Activated CD4-positive, alpha-beta T cell treated with anti-CD3 and anti-CD28 coated beads, Interleukin-2, amount 50 U/mL, for 4 hours (primary cell): ENCODE results near the gene GLYATL3.
"Not testable (repeated sequence)": the region's sequence is repeated elsewhere in the genome, so short reads cannot be mapped to it uniquely, and the experiment has no call there.

Experiments used
- DNase-seq, 2 experiments: peaks; one replicate each; pipeline ENCODE4 v3.0.0-alpha.2; 2020

Gene GLYATL3

GRCh38 chr6:49499623-49500022 is at the start of gene GLYATL3:
GLYATL3 (plus strand) TSS chr6:49499923; CDS start chr6:49511991, 12,068 bp downstream.
- DNase-seq = no peak

- DNase-seq = no peak
Observed at GRCh38 chr6:49453221-49453620, 46.5 kb upstream of the GLYATL3 start.

- no peak for DNase-seq
Observed at GRCh38 chr6:49454787-49455709, 44.7 kb upstream of the GLYATL3 start.

DNA sequence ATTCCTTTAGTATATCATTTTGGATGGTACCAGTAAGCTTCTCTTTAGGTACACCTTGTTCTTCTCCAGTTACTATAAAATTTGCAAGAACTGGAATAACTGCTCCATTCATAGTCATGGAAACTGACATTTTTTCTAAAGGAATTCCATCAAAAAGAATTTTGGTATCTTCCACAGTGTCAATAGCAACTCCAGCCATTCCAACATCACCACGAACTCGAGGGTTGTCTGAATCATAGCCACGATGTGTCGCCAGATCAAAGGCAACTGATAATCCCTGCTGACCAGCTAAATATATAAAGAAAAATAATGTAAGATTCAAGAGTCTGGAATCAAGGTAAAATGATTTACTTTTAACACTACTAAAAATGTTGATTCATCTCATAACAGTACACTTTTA is 42.0 kb upstream of the GLYATL3 start:
- no peak for DNase-seq

DNA sequence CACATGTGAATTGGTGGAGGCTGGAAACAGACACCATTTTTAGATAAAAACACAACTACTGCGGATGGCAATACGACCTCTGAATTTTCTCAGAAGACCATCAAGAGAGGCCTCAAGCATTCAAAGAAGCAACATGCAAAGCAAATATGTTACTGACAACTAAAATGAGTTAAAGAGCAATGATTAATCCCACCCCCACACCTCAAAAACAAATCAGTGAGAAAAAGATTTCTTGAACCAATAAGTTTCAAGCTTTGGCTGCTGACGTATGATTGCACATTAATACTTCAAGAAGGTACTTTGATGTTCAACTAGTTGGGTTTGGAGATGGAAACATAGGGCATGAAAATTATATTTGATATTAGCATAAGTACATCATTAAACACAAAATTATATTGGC is 37.7 kb upstream of the GLYATL3 start:
- DNase-seq = no peak

DNA sequence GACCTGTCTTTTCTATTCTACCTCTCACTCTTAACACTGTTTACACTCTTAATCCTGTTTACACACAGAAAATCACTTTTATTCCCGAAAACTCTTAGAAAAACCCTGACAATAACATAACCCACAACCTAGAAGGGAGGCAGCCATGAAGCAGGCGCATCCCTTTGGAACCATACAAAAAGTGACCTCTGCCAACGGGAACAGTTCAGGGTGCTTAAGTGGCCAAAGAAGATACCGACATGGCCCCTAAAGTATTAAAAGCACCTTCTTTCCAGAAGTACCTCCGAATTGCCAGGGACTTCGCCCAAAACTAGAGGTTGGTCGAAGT is 37.2 kb upstream of the GLYATL3 start:
- DNase-seq = no peak

GRCh38 chr6:49462927-49463611 is 36.7 kb upstream of the GLYATL3 start, which contains the start of the genes CENPQ and MMUT:
CENPQ (plus strand) TSS chr6:49463370; CDS start chr6:49470177, 6,807 bp downstream.
MMUT (minus strand) TSS chr6:49463253; CDS start chr6:49459466, 3,787 bp downstream.
- DNase-seq = peak; percentile 88 to 90

DNA sequence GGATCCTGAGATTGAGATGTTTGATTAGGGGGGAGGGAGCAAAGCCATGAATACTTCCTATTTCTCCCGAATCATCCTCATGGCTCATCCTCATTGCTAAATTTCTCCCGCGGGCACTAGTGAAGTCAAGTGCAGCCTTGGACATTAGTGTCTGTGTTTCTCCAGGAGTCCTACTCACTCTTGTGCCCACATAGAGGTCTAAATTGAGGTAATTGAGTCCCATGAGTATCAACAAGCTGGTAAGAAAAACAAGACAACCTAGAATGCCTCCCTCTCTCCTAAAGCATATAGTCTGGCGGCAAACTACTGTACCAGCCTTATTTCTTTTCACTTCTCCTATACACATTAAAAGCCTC is 36.1 kb upstream of the GLYATL3 start:
- DNase-seq = no peak

DNA sequence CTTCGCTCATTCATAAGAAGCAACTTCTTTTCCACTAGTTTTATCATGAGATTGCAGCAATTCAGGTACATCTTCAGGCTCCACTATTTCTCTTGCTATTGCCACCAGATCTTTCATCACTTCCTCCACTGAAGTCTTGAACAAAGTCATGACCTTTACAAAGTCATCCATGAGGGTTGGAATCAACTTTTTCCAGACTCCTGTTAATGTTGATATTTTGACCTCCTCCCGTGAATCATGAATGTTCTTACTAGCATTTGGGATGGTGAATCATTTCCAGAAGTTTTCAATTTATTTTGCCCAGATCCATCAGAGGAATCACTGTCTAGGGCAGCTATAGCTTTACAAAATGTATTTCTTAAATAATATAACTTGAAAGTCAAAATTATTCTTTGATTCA is 35.0 kb upstream of the GLYATL3 start:
- no peak for DNase-seq

DNA sequence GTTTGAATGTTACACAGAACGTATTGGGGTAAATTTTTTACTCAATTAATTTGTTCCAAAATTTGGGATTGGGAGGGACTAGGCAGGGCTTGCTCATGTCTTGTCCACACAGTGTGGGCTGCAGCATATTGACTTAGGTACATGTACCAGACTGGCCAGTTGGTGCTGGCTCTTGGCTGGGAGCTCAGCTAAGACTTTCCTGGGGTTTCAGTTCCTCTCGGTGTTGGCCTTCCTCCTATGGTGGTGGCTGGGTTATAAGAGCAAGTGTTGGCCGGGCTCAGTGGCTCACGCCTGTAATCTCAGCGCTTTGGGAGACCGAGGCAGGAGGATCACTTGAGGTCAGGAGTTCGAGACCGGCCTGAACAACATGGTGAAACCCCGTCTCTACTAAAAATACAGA is 31.7 kb upstream of the GLYATL3 start:
- no peak for DNase-seq

DNA sequence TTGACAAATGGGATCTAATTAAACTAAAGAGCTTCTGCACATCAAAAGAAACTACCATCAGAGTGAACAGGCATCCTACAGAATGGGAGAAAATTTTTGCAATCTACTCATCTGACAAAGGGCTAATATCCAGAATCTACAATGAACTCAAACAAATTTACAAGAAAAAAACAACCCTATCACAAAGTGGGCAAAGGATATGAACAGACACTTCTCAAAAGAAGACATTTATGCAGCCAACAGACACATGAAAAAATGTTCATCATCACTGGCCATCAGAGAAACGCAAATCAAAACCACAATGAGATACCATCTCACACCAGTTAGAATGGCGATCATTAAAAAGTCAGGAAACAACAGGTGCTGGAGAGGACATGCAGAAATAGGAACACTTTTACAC is 23.2 kb upstream of the GLYATL3 start:
- DNase-seq = not testable (repeated sequence)

GRCh38 chr6:49479308-49479970 is 20.3 kb upstream of the GLYATL3 start:
- no peak for DNase-seq

DNA sequence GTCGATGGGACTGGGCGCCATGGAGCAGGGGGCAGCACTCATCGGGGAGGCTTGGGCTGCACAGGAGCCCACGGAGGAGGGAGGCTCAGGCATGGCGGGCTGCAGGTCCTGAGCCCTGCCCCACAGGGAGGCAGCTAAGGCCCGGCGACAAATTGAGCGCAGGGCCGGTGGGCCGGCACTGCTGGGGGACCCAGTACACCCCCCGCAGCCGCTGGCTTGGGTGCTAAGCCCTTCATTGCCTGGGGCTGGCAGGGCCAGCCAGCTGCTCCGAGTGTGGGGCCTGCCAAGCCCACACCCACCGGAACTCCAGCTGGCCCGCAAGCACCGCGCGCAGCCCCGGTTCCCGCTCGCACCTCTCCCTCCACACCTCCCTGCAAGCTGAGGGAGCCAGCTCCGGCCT is 17.9 kb upstream of the GLYATL3 start:
- not testable (repeated sequence) for DNase-seq

- not testable (repeated sequence) for DNase-seq
Observed at GRCh38 chr6:49483380-49483779, 16.3 kb upstream of the GLYATL3 start.

DNA sequence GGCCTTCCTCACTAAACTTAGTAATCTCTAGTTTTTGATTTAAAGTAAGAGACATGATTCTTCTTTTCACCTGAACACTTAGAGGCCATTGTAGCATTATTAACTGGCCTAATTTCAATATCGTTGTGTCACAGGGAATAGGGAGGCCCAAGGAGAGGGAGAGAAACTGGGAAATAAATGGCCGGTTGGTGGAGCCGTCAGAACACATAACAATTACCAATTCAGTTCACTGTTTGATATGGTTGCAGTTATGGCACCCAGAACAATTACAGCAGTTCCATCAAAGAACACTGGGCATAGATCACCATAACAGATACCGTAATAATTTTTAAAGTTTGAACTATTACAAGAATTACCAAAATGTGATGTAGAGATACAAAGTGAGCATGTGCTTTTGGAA is 9.1 kb upstream of the GLYATL3 start:
- no peak for DNase-seq

DNA sequence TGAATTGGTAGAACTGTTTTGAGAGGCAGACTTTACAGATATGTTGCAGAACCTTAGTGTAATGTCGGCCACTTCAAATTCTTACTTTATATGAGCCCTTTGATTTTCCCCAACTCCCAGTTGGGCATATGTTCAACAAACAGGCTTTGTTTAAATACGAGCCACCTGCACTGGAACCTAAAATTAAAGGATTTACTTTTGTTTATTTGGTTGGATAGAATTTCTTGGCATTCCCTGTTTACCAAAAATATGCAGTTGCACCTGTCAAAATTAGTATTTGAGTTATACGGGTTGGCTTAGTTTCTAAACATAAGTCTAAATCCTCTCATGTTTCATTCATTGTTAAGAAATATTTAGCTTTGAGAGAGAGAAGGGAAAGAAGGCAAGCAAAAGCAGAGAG is 2.4 kb upstream of the GLYATL3 start:
- DNase-seq = no peak

DNA sequence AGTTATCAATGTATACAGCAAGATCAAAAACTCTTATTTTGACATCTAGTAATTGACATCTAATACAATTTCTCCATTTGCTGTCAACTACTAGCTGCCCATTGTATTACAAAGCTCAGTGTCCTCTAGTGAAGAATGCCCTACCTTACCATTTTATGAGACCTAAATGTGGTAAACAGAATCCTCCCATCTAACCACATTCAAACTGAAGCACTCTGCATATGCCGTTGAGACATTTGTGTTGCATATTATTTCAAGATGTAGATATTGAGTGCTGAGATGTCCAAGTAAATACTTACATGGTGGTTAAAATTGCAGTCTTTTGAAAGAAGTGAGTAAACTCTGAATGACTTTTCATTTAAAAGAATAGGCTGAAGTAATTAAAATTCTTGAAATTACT is 597 bp upstream of the GLYATL3 start:
- DNase-seq = no peak

DNA sequence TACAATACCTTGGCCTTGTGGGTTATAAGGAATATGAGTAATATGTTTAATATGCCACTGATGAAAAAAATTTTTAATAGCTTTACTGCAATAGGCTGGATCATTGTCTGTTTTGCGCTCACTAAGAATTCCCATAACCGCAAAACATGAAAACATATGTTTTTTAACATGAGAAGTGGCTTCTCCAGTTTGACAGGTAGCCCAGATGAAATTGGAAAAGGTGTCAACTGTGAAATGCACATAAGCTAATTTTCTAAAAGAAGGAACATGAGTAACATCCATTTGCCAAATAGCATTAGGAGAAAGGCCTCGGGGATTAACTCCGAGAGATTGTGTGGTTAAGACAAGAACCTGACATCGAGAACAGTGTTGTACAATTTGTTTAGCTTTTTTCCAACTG is 4.9 kb downstream of the GLYATL3 start:
- DNase-seq = no peak

GRCh38 chr6:49506569-49507111 is 6.9 kb downstream of the GLYATL3 start:
- DNase-seq = no peak

DNA sequence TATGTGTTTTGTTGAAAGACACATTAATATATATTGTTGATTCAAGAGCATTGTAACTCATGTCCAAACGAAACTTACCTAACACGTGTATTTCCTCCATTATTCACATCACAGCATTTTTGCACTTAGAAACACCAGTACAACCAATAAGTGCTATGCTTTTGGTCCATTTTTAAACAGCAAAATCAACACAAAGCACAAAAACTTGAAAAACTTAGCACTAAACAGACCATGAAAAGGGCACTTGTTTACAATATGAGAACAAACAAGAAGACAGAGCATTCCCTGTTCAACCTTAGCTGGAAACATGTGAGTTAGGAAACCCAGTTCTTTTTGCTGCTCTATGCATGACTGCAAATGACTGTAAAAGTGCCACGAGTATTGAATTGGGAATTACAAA is 9.6 kb downstream of the GLYATL3 start:
- no peak for DNase-seq

DNA sequence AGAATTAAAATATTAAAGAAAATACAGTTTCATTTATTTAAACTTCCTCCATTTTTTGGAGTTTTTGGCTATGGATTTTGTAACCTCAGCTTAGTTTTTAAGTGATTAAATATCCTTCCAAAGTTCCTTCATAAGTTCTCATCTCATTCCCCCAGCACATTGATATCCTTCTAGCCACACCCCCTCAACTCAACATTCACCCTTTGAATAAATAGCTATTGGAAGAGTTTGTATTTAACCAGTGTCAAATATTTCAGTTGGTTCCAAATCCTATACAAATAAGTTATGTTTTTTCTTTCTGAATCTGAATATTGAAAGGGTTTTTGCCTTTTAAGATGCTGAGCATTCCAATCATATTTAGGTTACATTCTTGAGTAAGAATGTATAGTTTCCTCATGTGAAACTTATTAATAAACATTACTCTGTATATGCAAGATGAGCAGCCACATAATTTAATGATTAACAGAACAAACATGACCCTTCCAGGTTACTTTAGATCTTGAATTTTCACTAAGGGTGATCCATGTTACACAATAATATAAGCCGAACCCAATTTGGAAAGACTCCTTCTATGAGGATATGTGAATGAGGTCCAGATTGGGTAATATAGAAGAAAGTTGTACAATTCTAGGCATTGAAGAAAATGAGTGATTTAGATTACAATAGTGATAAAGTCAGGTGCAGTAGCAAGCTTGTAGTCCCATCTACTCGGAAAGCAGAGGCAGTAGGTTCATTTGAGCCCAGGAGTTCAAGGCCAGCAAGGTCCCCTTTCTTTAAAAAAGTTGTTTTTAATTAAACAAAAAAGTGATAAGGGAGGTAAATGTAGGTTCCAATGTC is 13.6 kb downstream of the GLYATL3 start:
- no peak for DNase-seq
